ENCODE data around the gene HCFC1. TPM values are rescaled to one million over a fixed set of nuclear protein-coding genes. Genes with fewer than 3 reads are reported as not detected.

The HCFC1 gene
- total RNA-seq, 1 donor from 2014 or later: 48.4 TPM

GRCh38 chrX:153927672-153927921, 44.0 kb downstream of the HCFC1 start:
- Histone ChIP-seq H3K4me1 (peaks cover 29% of the 10 kb centered on the region), H3K36me3 (peaks cover 29% of the 10 kb centered on the region), H3K9me3 (no peaks in the 10 kb centered on the region), H3K27ac (peak overlapping the region; percentile 95), H3K4me3 (peak overlapping the region; percentile 64), H3K27me3 (ENCODE audit: low read depth) (no peaks in the 10 kb centered on the region)
- intact Hi-C loops (cut with DNase I): no loop called here
- TF ChIP-seq CTCF (IDR thresholded peaks at IDR 0.05): no peak
- DNase-seq (no peak), ATAC-seq (peak in 1 of 2 donors; percentile 11)

GRCh38 chrX:153926858-153927671, 44.6 kb downstream of the HCFC1 start:
- Histone ChIP-seq H3K27ac (peak overlapping the region; percentile 95), H3K36me3 (peaks cover 25% of the 10 kb centered on the region), H3K4me3 (peak overlapping the region; percentile 64), H3K4me1 (peaks cover 34% of the 10 kb centered on the region), H3K27me3 (ENCODE audit: low read depth) (no peaks in the 10 kb centered on the region), H3K9me3 (no peaks in the 10 kb centered on the region)
- ATAC-seq (peak; percentile 19 to 54), DNase-seq (peak; percentile 75)
- TF ChIP-seq CTCF (IDR thresholded peaks at IDR 0.05): no peak
- intact Hi-C loops (cut with DNase I): no loop called here

- intact Hi-C loops (cut with DNase I): no loop called here
- Histone ChIP-seq H3K36me3 (peaks cover 20% of the 10 kb centered on the region), H3K9me3 (no peaks in the 10 kb centered on the region), H3K27ac (peak overlapping the region; percentile 95), H3K4me3 (peak overlapping the region; percentile 64), H3K27me3 (ENCODE audit: low read depth) (no peaks in the 10 kb centered on the region), H3K4me1 (peaks cover 39% of the 10 kb centered on the region)
- no peak for ATAC-seq
- DNase-seq: no peak
- no peak for TF ChIP-seq CTCF (IDR thresholded peaks at IDR 0.05)
Observed at GRCh38 chrX:153926552-153926857, 45.1 kb downstream of the HCFC1 start.

- intact Hi-C loops (cut with DNase I): no loop called here
- Histone ChIP-seq H3K36me3 (peaks cover 14% of the 10 kb centered on the region), H3K4me1 (peaks cover 44% of the 10 kb centered on the region), H3K4me3 (peak within 1 kb of the TSS; percentile 64), H3K27ac (peak within 1 kb of the TSS; percentile 95), H3K9me3 (no peaks in the 10 kb centered on the region), H3K27me3 (ENCODE audit: low read depth) (no peaks in the 10 kb centered on the region)
- DNase-seq (peak; percentile 63), ATAC-seq (no peak)
- TF ChIP-seq CTCF (IDR thresholded peaks at IDR 0.05): no peak
Observed at GRCh38 chrX:153925739-153926551, 45.7 kb downstream of the HCFC1 start, which contains the start of gene ARHGAP4. Gene ARHGAP4 (minus strand): TSS chrX:153926264. CDS start chrX:153926202, 62 bp downstream.

- Histone ChIP-seq H3K27me3 (ENCODE audit: low read depth) (no peaks in the 10 kb centered on the region), H3K4me3 (peak overlapping the region; percentile 64), H3K27ac (peak overlapping the region; percentile 95), H3K9me3 (no peaks in the 10 kb centered on the region), H3K4me1 (peaks cover 50% of the 10 kb centered on the region), H3K36me3 (peaks cover 8% of the 10 kb centered on the region)
- no peak for TF ChIP-seq CTCF (IDR thresholded peaks at IDR 0.05)
- DNase-seq: no peak
- intact Hi-C loops (cut with DNase I): no loop called here
- ATAC-seq: no peak
Observed at GRCh38 chrX:153925387-153925738, 46.3 kb downstream of the HCFC1 start.

Data from lower lobe of right lung (tissue), 2 donors.